Measurements from ENCODE around the gene DLG5.

Gene DLG5

GRCh38 chr10:77798940-77799339 is 127.6 kb downstream of the DLG5 start:
- no peak overlapping the region for H2BK120ac ChIP-seq (ENCODE audit: low read depth, low read length)
- H3K4ac ChIP-seq (ENCODE audit: low read depth in 1 of 2, low read length in 2 of 2) = no peak overlapping the region
- no peaks in the 10 kb centered on the region for H3K27me3 ChIP-seq (ENCODE audit: control insufficient read depth in 1 of 2, insufficient read depth in 1 of 2, low read length in 2 of 2)
- H3K4me3 ChIP-seq (ENCODE audit: insufficient read depth in 1 of 2, low read depth in 1 of 2, low read length in 2 of 2) = no peak overlapping the region
- peaks cover 26% of the 10 kb centered on the region for H3K79me1 ChIP-seq (replicated peaks; ENCODE audit: low read length, poor library complexity, severe bottlenecking)
- no peak overlapping the region for H3K18ac ChIP-seq (ENCODE audit: low read depth in 1 of 2, low read length in 2 of 2)
- DNase-seq = peak; percentile 22
- no peak overlapping the region for H3K4me2 ChIP-seq (ENCODE audit: low read length, poor library complexity, severe bottlenecking)
- WGBS = 98% methylated on average over 2 of the region's 2 CpGs
- no peak overlapping the region for H4K8ac ChIP-seq (ENCODE audit: low read length)
- H2BK15ac ChIP-seq (ENCODE audit: low read depth, poor library complexity, severe bottlenecking) = no peak overlapping the region
- no peak overlapping the region for H2BK5ac ChIP-seq (ENCODE audit: low read depth, low read length, poor library complexity, severe bottlenecking)
- H2AFZ ChIP-seq (ENCODE audit: low read depth, low read length) = no peak overlapping the region
- H3K9me3 ChIP-seq (ENCODE audit: control insufficient read depth, low read length) = no peaks in the 10 kb centered on the region
- H2BK12ac ChIP-seq (ENCODE audit: low read length in 2 of 2) = no peak overlapping the region
- peak overlapping the region; percentile 76 for H2AK5ac ChIP-seq (ENCODE audit: low read length, severe bottlenecking)
- H3K36me3 ChIP-seq (ENCODE audit: control insufficient read depth in 1 of 2, insufficient read depth in 2 of 2, low read depth in 1 of 2, low read length in 2 of 2) = peaks cover 58 to 80% of the 10 kb centered on the region in 2 experiments
- peak overlapping the region; percentile 39 for H3K27ac ChIP-seq (ENCODE audit: low read length, poor library complexity, severe bottlenecking)
- no peak overlapping the region for H3K23ac ChIP-seq (ENCODE audit: low read length in 2 of 2)
- no peak overlapping the region for H3K9ac ChIP-seq (ENCODE audit: low read length)
- H3K4me1 ChIP-seq (ENCODE audit: control insufficient read depth, insufficient read depth, low read depth, low read length) = peaks cover 15% of the 10 kb centered on the region
- H3K14ac ChIP-seq (ENCODE audit: low read length in 2 of 2) = no peak overlapping the region
- no peak overlapping the region for H4K91ac ChIP-seq (ENCODE audit: low read length)

GRCh38 chr10:77796311-77796915 is 130.1 kb downstream of the DLG5 start:
- Histone ChIP-seq H3K27me3 (ENCODE audit: control insufficient read depth in 1 of 2, insufficient read depth in 1 of 2, low read length in 2 of 2) (no peaks in the 10 kb centered on the region), H3K18ac (ENCODE audit: low read depth in 1 of 2, low read length in 2 of 2) (no peak overlapping the region), H3K9ac (ENCODE audit: low read length) (no peak overlapping the region), H3K27ac (ENCODE audit: low read length, poor library complexity, severe bottlenecking) (no peak overlapping the region), H3K4me1 (ENCODE audit: control insufficient read depth, insufficient read depth, low read depth, low read length) (peaks cover 10% of the 10 kb centered on the region), H3K4me3 (ENCODE audit: insufficient read depth in 1 of 2, low read depth in 1 of 2, low read length in 2 of 2) (no peak overlapping the region), H2BK15ac (ENCODE audit: low read depth, poor library complexity, severe bottlenecking) (no peak overlapping the region), H2AFZ (ENCODE audit: low read depth, low read length) (no peak overlapping the region), H3K23ac (ENCODE audit: low read length in 2 of 2) (no peak overlapping the region), H4K91ac (ENCODE audit: low read length) (no peak overlapping the region), H3K36me3 (ENCODE audit: control insufficient read depth in 1 of 2, insufficient read depth in 2 of 2, low read depth in 1 of 2, low read length in 2 of 2) (peaks cover 76 to 86% of the 10 kb centered on the region in 2 experiments), H3K14ac (ENCODE audit: low read length in 2 of 2) (no peak overlapping the region), H2AK5ac (ENCODE audit: low read length, severe bottlenecking) (no peak overlapping the region), H4K8ac (ENCODE audit: low read length) (no peak overlapping the region), H2BK5ac (ENCODE audit: low read depth, low read length, poor library complexity, severe bottlenecking) (no peak overlapping the region), H3K4me2 (ENCODE audit: low read length, poor library complexity, severe bottlenecking) (no peak overlapping the region), H2BK120ac (ENCODE audit: low read depth, low read length) (no peak overlapping the region), H3K79me1 (replicated peaks; ENCODE audit: low read length, poor library complexity, severe bottlenecking) (peaks cover 20% of the 10 kb centered on the region), H3K9me3 (ENCODE audit: control insufficient read depth, low read length) (no peaks in the 10 kb centered on the region), H2BK12ac (ENCODE audit: low read length in 2 of 2) (no peak overlapping the region), H3K4ac (ENCODE audit: low read depth in 1 of 2, low read length in 2 of 2) (no peak overlapping the region)
- DNase-seq = no peak
- whole genome bisulfite sequencing = 96% methylated on average over 16 of the region's 16 CpGs

GRCh38 chr10:77795426-77796055 is 131.0 kb downstream of the DLG5 start:
- Histone ChIP-seq H3K9ac (ENCODE audit: low read length) (no peak overlapping the region), H3K36me3 (ENCODE audit: control insufficient read depth in 1 of 2, insufficient read depth in 2 of 2, low read depth in 1 of 2, low read length in 2 of 2) (peaks cover 73 to 95% of the 10 kb centered on the region in 2 experiments), H2BK5ac (ENCODE audit: low read depth, low read length, poor library complexity, severe bottlenecking) (no peak overlapping the region), H3K18ac (ENCODE audit: low read depth in 1 of 2, low read length in 2 of 2) (no peak overlapping the region), H3K79me1 (replicated peaks; ENCODE audit: low read length, poor library complexity, severe bottlenecking) (peaks cover 18% of the 10 kb centered on the region), H3K4me2 (ENCODE audit: low read length, poor library complexity, severe bottlenecking) (no peak overlapping the region), H3K27ac (ENCODE audit: low read length, poor library complexity, severe bottlenecking) (no peak overlapping the region), H4K91ac (ENCODE audit: low read length) (no peak overlapping the region), H3K27me3 (ENCODE audit: control insufficient read depth in 1 of 2, insufficient read depth in 1 of 2, low read length in 2 of 2) (no peaks in the 10 kb centered on the region), H2AFZ (ENCODE audit: low read depth, low read length) (no peak overlapping the region), H2BK15ac (ENCODE audit: low read depth, poor library complexity, severe bottlenecking) (no peak overlapping the region), H4K8ac (ENCODE audit: low read length) (no peak overlapping the region), H3K4me3 (ENCODE audit: insufficient read depth in 1 of 2, low read depth in 1 of 2, low read length in 2 of 2) (no peak overlapping the region), H3K9me3 (ENCODE audit: control insufficient read depth, low read length) (no peaks in the 10 kb centered on the region), H3K14ac (ENCODE audit: low read length in 2 of 2) (no peak overlapping the region), H2BK120ac (ENCODE audit: low read depth, low read length) (no peak overlapping the region), H2AK5ac (ENCODE audit: low read length, severe bottlenecking) (no peak overlapping the region), H3K4ac (ENCODE audit: low read depth in 1 of 2, low read length in 2 of 2) (no peak overlapping the region), H3K23ac (ENCODE audit: low read length in 2 of 2) (no peak overlapping the region), H3K4me1 (ENCODE audit: control insufficient read depth, insufficient read depth, low read depth, low read length) (peaks cover 8% of the 10 kb centered on the region), H2BK12ac (ENCODE audit: low read length in 2 of 2) (no peak overlapping the region)
- DNase-seq = no peak
- WGBS = 98% methylated on average over 20 of the region's 20 CpGs

GRCh38 chr10:77794256-77795142 is 132.1 kb downstream of the DLG5 start:
- Histone ChIP-seq H4K91ac (ENCODE audit: low read length) (no peak overlapping the region), H3K18ac (ENCODE audit: low read depth in 1 of 2, low read length in 2 of 2) (no peak overlapping the region), H3K4me3 (ENCODE audit: insufficient read depth in 1 of 2, low read depth in 1 of 2, low read length in 2 of 2) (no peak overlapping the region), H2BK5ac (ENCODE audit: low read depth, low read length, poor library complexity, severe bottlenecking) (no peak overlapping the region), H3K36me3 (ENCODE audit: control insufficient read depth in 1 of 2, insufficient read depth in 2 of 2, low read depth in 1 of 2, low read length in 2 of 2) (peaks cover 79 to 96% of the 10 kb centered on the region in 2 experiments), H2AK5ac (ENCODE audit: low read length, severe bottlenecking) (no peak overlapping the region), H2BK12ac (ENCODE audit: low read length in 2 of 2) (no peak overlapping the region), H3K4me2 (ENCODE audit: low read length, poor library complexity, severe bottlenecking) (no peak overlapping the region), H3K23ac (ENCODE audit: low read length in 2 of 2) (no peak overlapping the region), H2BK15ac (ENCODE audit: low read depth, poor library complexity, severe bottlenecking) (no peak overlapping the region), H3K27ac (ENCODE audit: low read length, poor library complexity, severe bottlenecking) (no peak overlapping the region), H3K4me1 (ENCODE audit: control insufficient read depth, insufficient read depth, low read depth, low read length) (peaks cover 7% of the 10 kb centered on the region), H2AFZ (ENCODE audit: low read depth, low read length) (no peak overlapping the region), H3K14ac (ENCODE audit: low read length in 2 of 2) (no peak overlapping the region), H3K9me3 (ENCODE audit: control insufficient read depth, low read length) (no peaks in the 10 kb centered on the region), H3K4ac (ENCODE audit: low read depth in 1 of 2, low read length in 2 of 2) (no peak overlapping the region), H2BK120ac (ENCODE audit: low read depth, low read length) (no peak overlapping the region), H4K8ac (ENCODE audit: low read length) (no peak overlapping the region), H3K9ac (ENCODE audit: low read length) (no peak overlapping the region), H3K27me3 (ENCODE audit: control insufficient read depth in 1 of 2, insufficient read depth in 1 of 2, low read length in 2 of 2) (no peaks in the 10 kb centered on the region), H3K79me1 (replicated peaks; ENCODE audit: low read length, poor library complexity, severe bottlenecking) (peaks cover 22% of the 10 kb centered on the region)
- DNase-seq = no peak
- WGBS = 99% methylated on average over 21 of the region's 23 CpGs
